H9 (cell line): ENCODE measurements around the gene SNX33. TPM values are rescaled to one million over a fixed set of nuclear protein-coding genes. Genes with fewer than 3 reads are reported as not detected.

Experiments
- DNase-seq: peaks from one replicate; pipeline ENCODE4 v3.0.0-alpha.2; 2017
- H2AFZ ChIP-seq: one replicate; pipeline ENCODE4 v1.6.1; 2013; ENCODE audit warnings: mild to moderate bottlenecking, low read length, control low read depth, moderate library complexity
- H2AK5ac ChIP-seq: 2 replicates; pipeline ENCODE4 v1.6.1; 2013; ENCODE audit warnings: low read length, control low read depth, mixed read lengths; ENCODE audit not compliant: insufficient read length
- H2BK120ac ChIP-seq: one replicate; pipeline ENCODE4 v1.6.1; 2013; ENCODE audit warnings: low read depth, mild to moderate bottlenecking, low read length, control low read depth, inconsistent platforms; ENCODE audit not compliant: poor library complexity, severe bottlenecking
- H2BK12ac ChIP-seq: 2 replicates; pipeline ENCODE4 v1.6.1; 2013; ENCODE audit warnings: low read length, control low read depth, mixed read lengths, low read depth; ENCODE audit not compliant: insufficient read length
- H2BK15ac ChIP-seq: 2 replicates; pipeline ENCODE4 v1.6.1; 2013; ENCODE audit warnings: low read depth, low read length, control low read depth
- H2BK20ac ChIP-seq: one replicate; pipeline ENCODE4 v1.6.1; 2013; ENCODE audit warnings: low read depth, mild to moderate bottlenecking, low read length, control low read depth, inconsistent platforms; ENCODE audit not compliant: poor library complexity, severe bottlenecking
- H2BK5ac ChIP-seq: 2 replicates; pipeline ENCODE4 v1.6.1; 2013; ENCODE audit warnings: low read length, control low read depth, mixed read lengths; ENCODE audit not compliant: insufficient read length
- H3K14ac ChIP-seq: 2 replicates; pipeline ENCODE4 v1.6.1; 2013; ENCODE audit warnings: low read length, control low read depth; ENCODE audit not compliant: insufficient read depth
- H3K18ac ChIP-seq: 2 replicates; pipeline ENCODE4 v1.6.1; 2013; ENCODE audit warnings: low read depth, mild to moderate bottlenecking, mixed read lengths, low read length, control low read depth; ENCODE audit not compliant: insufficient read length
- H3K23ac ChIP-seq: 2 replicates; pipeline ENCODE4 v1.6.1; 2013; ENCODE audit warnings: low read length, control low read depth, mixed read lengths, low read depth; ENCODE audit not compliant: insufficient read length
- H3K23me2 ChIP-seq: 2 replicates; pipeline ENCODE4 v1.6.1; 2013; ENCODE audit warnings: low read depth, mild to moderate bottlenecking, mixed read lengths, low read length, control low read depth; ENCODE audit not compliant: insufficient read length, poor library complexity, severe bottlenecking
- H3K27ac ChIP-seq: 2 replicates; pipeline ENCODE4 v1.5.1; 2013; ENCODE audit warnings: low read length, control low read depth, mixed read lengths, low read depth; ENCODE audit not compliant: insufficient read length
- H3K27me3 ChIP-seq: 2 replicates; pipeline ENCODE4 v1.6.1; 2013; ENCODE audit warnings: low read length, control low read depth, inconsistent platforms; ENCODE audit not compliant: insufficient read depth
- H3K4ac ChIP-seq: 2 replicates; pipeline ENCODE4 v1.6.1; 2013; ENCODE audit warnings: low read depth, mild to moderate bottlenecking, control low read depth, inconsistent platforms, low read length, moderate library complexity
- H3K4me1 ChIP-seq: 2 replicates; pipeline ENCODE4 v1.6.1; 2013; ENCODE audit warnings: low read length, control low read depth, inconsistent platforms; ENCODE audit not compliant: insufficient read depth
- H3K4me2 ChIP-seq: 2 replicates; pipeline ENCODE4 v1.6.1; 2013; ENCODE audit warnings: low read length, control low read depth, mixed read lengths; ENCODE audit not compliant: insufficient read length, insufficient read depth
- H3K56ac ChIP-seq: 2 replicates; pipeline ENCODE4 v1.6.1; 2013; ENCODE audit warnings: low read depth, mild to moderate bottlenecking, mixed read lengths, low read length, control low read depth; ENCODE audit not compliant: insufficient read length
- H3K79me1 ChIP-seq: 2 replicates; pipeline ENCODE4 v1.6.1; 2013; ENCODE audit warnings: low read depth, mild to moderate bottlenecking, moderate library complexity, low read length, control low read depth, inconsistent platforms; ENCODE audit not compliant: insufficient read depth, poor library complexity, severe bottlenecking
- H3K79me2 ChIP-seq: 2 replicates; pipeline ENCODE4 v1.6.1; 2013; ENCODE audit warnings: low read length, control low read depth, inconsistent platforms; ENCODE audit not compliant: insufficient read depth
- H3K9ac ChIP-seq: 2 replicates; pipeline ENCODE4 v1.6.1; 2013; ENCODE audit warnings: low read length, control low read depth, mixed read lengths; ENCODE audit not compliant: insufficient read length; ENCODE audit errors: extremely low read depth
- H3K9me3 ChIP-seq: one replicate; pipeline ENCODE4 v1.6.1; 2013; ENCODE audit warnings: low read depth, low read length, inconsistent platforms; ENCODE audit not compliant: control insufficient read depth
- H3T11ph ChIP-seq: one replicate; pipeline ENCODE4 v1.6.1; 2013; ENCODE audit warnings: mild to moderate bottlenecking, low read length, control low read depth, inconsistent platforms
- H4K20me1 ChIP-seq: one replicate; pipeline ENCODE4 v1.6.1; 2013; ENCODE audit not compliant: control insufficient read depth, insufficient read length, insufficient read depth
- H4K5ac ChIP-seq: 2 replicates; pipeline ENCODE4 v1.6.1; 2013; ENCODE audit warnings: low read depth, mild to moderate bottlenecking, mixed read lengths, low read length, control low read depth; ENCODE audit not compliant: insufficient read length
- H4K8ac ChIP-seq: replicated peaks from 2 replicates; pipeline ENCODE4 v1.6.1; 2013; ENCODE audit warnings: low read length, control low read depth, mixed read lengths, low read depth; ENCODE audit not compliant: insufficient read length
- H4K91ac ChIP-seq: 2 replicates; pipeline ENCODE4 v1.6.1; 2013; ENCODE audit warnings: low read depth, mild to moderate bottlenecking, moderate library complexity, mixed read lengths, low read length, control low read depth; ENCODE audit not compliant: insufficient read length
- H3K27ac Mint-ChIP-seq, 3 experiments: 2 replicates in 2 of 3; 3 replicates in 1 of 3; pipeline ENCODE4 v1.8.0; 2020 to 2021; ENCODE audit warnings: mixed read lengths in 3 of 3, mild to moderate bottlenecking in 1 of 3, moderate library complexity in 1 of 3
- H3K27me3 Mint-ChIP-seq: 2 replicates; pipeline ENCODE4 v1.8.0; 2021; ENCODE audit warnings: low read depth, mild to moderate bottlenecking, moderate library complexity, mixed read lengths
- H3K36me3 Mint-ChIP-seq, 3 experiments: 2 replicates in 2 of 3; 3 replicates in 1 of 3; pipeline ENCODE4 v1.8.0; 2020 to 2021; ENCODE audit warnings: low read depth in 3 of 3, mixed read lengths in 3 of 3; ENCODE audit not compliant: insufficient read depth in 1 of 3
- H3K4me1 Mint-ChIP-seq, 2 experiments: 2 replicates each; pipeline ENCODE4 v1.8.0; 2020; ENCODE audit warnings: mixed read lengths in 2 of 2
- H3K4me3 Mint-ChIP-seq, 2 experiments: 2 replicates in 1 of 2; 3 replicates in 1 of 2; pipeline ENCODE4 v1.8.0; 2020 to 2021; ENCODE audit warnings: mild to moderate bottlenecking in 2 of 2, mixed read lengths in 2 of 2, moderate library complexity in 1 of 2
- H3K9me3 Mint-ChIP-seq, 2 experiments: 2 replicates in 1 of 2; 3 replicates in 1 of 2; pipeline ENCODE4 v1.8.0; 2020; ENCODE audit warnings: mild to moderate bottlenecking in 2 of 2, mixed read lengths in 2 of 2, moderate library complexity in 1 of 2
- CTCF ChIP-seq: fragments of 200-600 bp; sonication (generic); conservative IDR thresholded peaks from 3 replicates; pipeline ENCODE4 v1.8.0; 2021; ENCODE audit warnings: antibody characterized with exemption, mild to moderate bottlenecking
- WGBS: extraction: QIAGEN DNeasy Blood & Tissue Kit; methylation state at CpG from one replicate; pipeline ENCODE4 v1.1.7; 2013; ENCODE audit warnings: missing lambda C conversion rate, low lambda C conversion rate, mixed read lengths; ENCODE audit not compliant: insufficient read length; ENCODE audit errors: extremely low coverage; 5-methylcytosine and 5-hydroxymethylcytosine counted together
- total RNA-seq: library from RNA; stranded (reverse); gene quantifications from 2 replicates; pipeline ENCODE4 v1.2.1, GENCODE V29; 2021

SNX33 gene
- total RNA-seq, 1 experiment from 2014 or later, result 17.7 TPM

GRCh38 chr15:75687486-75688277, 40.0 kb downstream of the SNX33 start:
- H3K4ac ChIP-seq, result no peak overlapping the region
- H3K56ac ChIP-seq, result no peak overlapping the region
- H3K23ac ChIP-seq, result no peak overlapping the region
- H3K9me3 Mint-ChIP-seq, result no peaks in the 10 kb centered on the region; a peak in 1 of 5 replicates
- H2BK20ac ChIP-seq, result no peak overlapping the region
- no peak for TF ChIP-seq CTCF
- no peak overlapping the region for H2AFZ ChIP-seq
- no peaks in the 10 kb centered on the region for H3K27me3 ChIP-seq
- no CpG with 5 or more reads among the region's 44 CpGs for WGBS
- no peak overlapping the region for H3K4me2 ChIP-seq
- no peak overlapping the region for H2AK5ac ChIP-seq
- peak overlapping the region in 1 of 3 experiments; percentile 82; a peak in 1 of 7 replicates for H3K27ac Mint-ChIP-seq
- peaks cover 6 to 14% of the 10 kb centered on the region in 2 experiments for H3K4me1 Mint-ChIP-seq
- peaks cover 3 to 4% (median 3%) of the 10 kb centered on the region in 3 experiments; a peak in 3 of 7 replicates for H3K36me3 Mint-ChIP-seq
- no peak overlapping the region for H2BK5ac ChIP-seq
- no peak overlapping the region for H2BK15ac ChIP-seq
- H3K27me3 Mint-ChIP-seq, result peaks cover 6% of the 10 kb centered on the region
- no peak for DNase-seq
- H3K27ac ChIP-seq, result no peak overlapping the region
- no peak overlapping the region for H2BK12ac ChIP-seq
- no peak overlapping the region for H3T11ph ChIP-seq
- no peaks in the 10 kb centered on the region for H3K9me3 ChIP-seq
- H3K23me2 ChIP-seq, result no peaks in the 10 kb centered on the region
- H2BK120ac ChIP-seq, result no peak overlapping the region
- H3K4me1 ChIP-seq, result no peaks in the 10 kb centered on the region
- no peak overlapping the region for H3K9ac ChIP-seq
- H3K79me1 ChIP-seq, result no peaks in the 10 kb centered on the region
- H4K91ac ChIP-seq, result no peak overlapping the region
- no peaks in the 10 kb centered on the region for H4K20me1 ChIP-seq
- no peak overlapping the region for H3K14ac ChIP-seq
- H3K4me3 Mint-ChIP-seq, result no peak overlapping the region
- H4K8ac ChIP-seq, result no peak overlapping the region
- no peaks in the 10 kb centered on the region for H3K79me2 ChIP-seq
- H3K18ac ChIP-seq, result no peak overlapping the region
- H4K5ac ChIP-seq, result no peak overlapping the region
